ENCODE data around the gene COL24A1. TPM values are rescaled to one million over a fixed set of nuclear protein-coding genes. Genes with fewer than 3 reads are reported as not detected.
"Not testable (repeated sequence)": the region's sequence is repeated elsewhere in the genome, so short reads cannot be mapped to it uniquely, and the experiment has no call there.

COL24A1 gene
- total RNA-seq, 1 donor from 2014 or later, result 2.7 TPM

- Mint-ChIP-seq H3K36me3 (no peaks in the 10 kb centered on the region), H3K27me3 (ENCODE audit: low read depth) (peaks cover 54% of the 10 kb centered on the region), H3K4me1 (peaks cover 5% of the 10 kb centered on the region), H3K4me3 (no peak overlapping the region), H3K27ac (no peak overlapping the region), H3K9me3 (peaks cover 9% of the 10 kb centered on the region)
- no peak for TF ChIP-seq CTCF (IDR thresholded peaks at IDR 0.05; ENCODE audit: unreplicated experiment)
- no peak for DNase-seq (ENCODE audit: low spot score in 2 of 2, unreplicated experiment in 2 of 2)
These were observed 56.2 kb downstream of the COL24A1 start for GRCh38 chr1:86100401-86100800.

GRCh38 chr1:86089765-86090164 lies 66.8 kb downstream of the COL24A1 start:
- H3K9me3 Mint-ChIP-seq, result peaks cover 4% of the 10 kb centered on the region
- peaks cover 10% of the 10 kb centered on the region for H3K27me3 Mint-ChIP-seq (ENCODE audit: low read depth)
- no peak for DNase-seq (ENCODE audit: low spot score in 2 of 2, unreplicated experiment in 2 of 2)
- no peak overlapping the region for H3K4me3 Mint-ChIP-seq
- no peaks in the 10 kb centered on the region for H3K4me1 Mint-ChIP-seq
- H3K27ac Mint-ChIP-seq, result no peak overlapping the region
- TF ChIP-seq CTCF (IDR thresholded peaks at IDR 0.05; ENCODE audit: unreplicated experiment), result no peak
- H3K36me3 Mint-ChIP-seq, result no peaks in the 10 kb centered on the region

- no peaks in the 10 kb centered on the region for H3K9me3 Mint-ChIP-seq
- no peak overlapping the region for H3K27ac Mint-ChIP-seq
- no peak overlapping the region for H3K4me3 Mint-ChIP-seq
- H3K27me3 Mint-ChIP-seq (ENCODE audit: low read depth), result peaks cover 12% of the 10 kb centered on the region
- H3K4me1 Mint-ChIP-seq, result peaks cover 5% of the 10 kb centered on the region
- no peak for TF ChIP-seq CTCF (IDR thresholded peaks at IDR 0.05; ENCODE audit: unreplicated experiment)
- H3K36me3 Mint-ChIP-seq, result no peaks in the 10 kb centered on the region
- no peak for DNase-seq (ENCODE audit: low spot score in 2 of 2, unreplicated experiment in 2 of 2)
These were observed 70.7 kb downstream of the COL24A1 start for GRCh38 chr1:86085741-86086409.

GRCh38 chr1:86084998-86085397 lies 71.6 kb downstream of the COL24A1 start:
- H3K4me1 Mint-ChIP-seq, result peaks cover 5% of the 10 kb centered on the region
- no peak overlapping the region for H3K27ac Mint-ChIP-seq
- TF ChIP-seq CTCF (IDR thresholded peaks at IDR 0.05; ENCODE audit: unreplicated experiment), result no peak
- peaks cover under 1% of the 10 kb centered on the region for H3K9me3 Mint-ChIP-seq
- DNase-seq (ENCODE audit: low spot score in 2 of 2, unreplicated experiment in 2 of 2), result no peak
- no peaks in the 10 kb centered on the region for H3K36me3 Mint-ChIP-seq
- peaks cover 12% of the 10 kb centered on the region for H3K27me3 Mint-ChIP-seq (ENCODE audit: low read depth)
- H3K4me3 Mint-ChIP-seq, result no peak overlapping the region

DNA sequence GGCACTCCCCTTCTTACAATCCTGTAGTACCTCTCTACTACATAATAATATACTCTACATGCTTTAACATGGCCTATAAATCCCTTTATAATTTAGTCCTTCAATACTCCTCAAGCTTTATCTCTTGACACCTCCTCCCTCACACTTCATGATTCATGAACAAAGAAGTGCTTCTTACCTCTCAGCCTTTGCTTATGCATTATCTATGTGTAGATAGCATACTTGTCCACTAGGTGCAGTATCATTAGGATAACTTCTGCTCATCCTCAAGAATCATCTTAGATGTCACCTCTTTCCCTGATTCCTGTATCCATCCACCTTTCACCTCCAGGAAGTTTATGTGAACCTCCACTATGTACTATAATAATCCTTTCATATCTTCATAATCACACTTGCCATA lies 74.4 kb downstream of the COL24A1 start:
- Mint-ChIP-seq H3K4me1 (peaks cover 5% of the 10 kb centered on the region), H3K36me3 (no peaks in the 10 kb centered on the region), H3K9me3 (peaks cover 20% of the 10 kb centered on the region), H3K4me3 (no peak overlapping the region), H3K27me3 (ENCODE audit: low read depth) (peaks cover 12% of the 10 kb centered on the region), H3K27ac (no peak overlapping the region)
- peak; percentile 27 for TF ChIP-seq CTCF (IDR thresholded peaks at IDR 0.05; ENCODE audit: unreplicated experiment)
- no peak for DNase-seq (ENCODE audit: low spot score in 2 of 2, unreplicated experiment in 2 of 2)

DNA sequence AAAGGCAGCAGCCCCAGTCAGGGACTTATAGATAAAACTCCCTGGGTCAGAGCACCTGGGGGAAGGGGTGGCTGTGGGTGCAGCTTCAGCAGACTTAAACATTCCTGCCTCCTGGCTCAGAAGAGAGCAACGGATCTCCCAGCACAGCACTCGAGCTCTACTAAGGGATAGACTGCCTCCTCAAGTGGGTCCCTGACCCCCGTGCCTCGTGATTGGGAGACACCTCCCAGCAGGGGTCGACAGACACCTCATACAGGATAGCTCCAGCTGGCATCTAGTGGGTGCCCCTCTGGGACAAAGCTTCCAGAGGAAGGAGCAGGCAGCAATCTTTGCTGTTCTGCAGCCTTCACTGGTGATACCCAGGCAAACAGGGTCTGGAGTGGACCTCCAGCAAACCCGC lies 84.1 kb downstream of the COL24A1 start:
- Mint-ChIP-seq H3K9me3 (peaks cover 19% of the 10 kb centered on the region), H3K27me3 (ENCODE audit: low read depth) (peaks cover 45% of the 10 kb centered on the region), H3K4me1 (peaks cover 11% of the 10 kb centered on the region)
- not testable (repeated sequence) for H3K36me3 Mint-ChIP-seq; H3K4me3 Mint-ChIP-seq; H3K27ac Mint-ChIP-seq; DNase-seq (ENCODE audit: low spot score in 2 of 2, unreplicated experiment in 2 of 2)

- not testable (repeated sequence) for H3K4me3 Mint-ChIP-seq; H3K27ac Mint-ChIP-seq; H3K36me3 Mint-ChIP-seq; DNase-seq (ENCODE audit: low spot score in 2 of 2, unreplicated experiment in 2 of 2)
- Mint-ChIP-seq H3K27me3 (ENCODE audit: low read depth) (peaks cover 43% of the 10 kb centered on the region), H3K9me3 (peaks cover 15% of the 10 kb centered on the region), H3K4me1 (peaks cover 14% of the 10 kb centered on the region)
These were observed 84.7 kb downstream of the COL24A1 start for GRCh38 chr1:86071870-86072269.

All from mesothelial cell of epicardium (in vitro differentiated cells).